GM19328 (cell line): ENCODE results near the gene NOL4L.

Source experiments
- ATAC-seq: cut with Tn5 transposase; IDR thresholded peaks from one replicate; pipeline ENCODE4 v1.9.1; 2021; ENCODE audit warnings: mild to moderate bottlenecking, moderate library complexity; ENCODE audit not compliant: unreplicated experiment

NOL4L gene

DNA sequence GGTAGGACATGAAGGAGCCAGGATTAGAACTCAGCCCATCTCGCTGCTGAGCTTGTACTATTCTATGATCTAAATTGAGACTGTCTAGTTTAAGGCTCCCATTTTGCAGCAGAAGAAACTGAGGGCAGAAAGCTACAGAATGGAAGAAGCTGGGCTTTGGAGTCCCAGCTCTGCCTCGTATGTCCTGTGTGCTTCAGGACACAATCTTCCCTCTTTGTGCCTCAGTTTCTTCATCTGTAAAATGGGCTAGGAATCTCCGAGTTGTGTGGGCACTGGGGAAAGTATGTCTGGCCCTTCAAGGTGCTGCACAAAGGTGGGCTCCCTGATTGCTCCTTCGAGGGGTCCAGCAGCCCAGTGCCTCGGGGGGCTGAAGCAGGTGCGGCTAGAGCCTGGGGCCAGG lies 20.7 kb downstream of the NOL4L start:
- ATAC-seq = no peak

DNA sequence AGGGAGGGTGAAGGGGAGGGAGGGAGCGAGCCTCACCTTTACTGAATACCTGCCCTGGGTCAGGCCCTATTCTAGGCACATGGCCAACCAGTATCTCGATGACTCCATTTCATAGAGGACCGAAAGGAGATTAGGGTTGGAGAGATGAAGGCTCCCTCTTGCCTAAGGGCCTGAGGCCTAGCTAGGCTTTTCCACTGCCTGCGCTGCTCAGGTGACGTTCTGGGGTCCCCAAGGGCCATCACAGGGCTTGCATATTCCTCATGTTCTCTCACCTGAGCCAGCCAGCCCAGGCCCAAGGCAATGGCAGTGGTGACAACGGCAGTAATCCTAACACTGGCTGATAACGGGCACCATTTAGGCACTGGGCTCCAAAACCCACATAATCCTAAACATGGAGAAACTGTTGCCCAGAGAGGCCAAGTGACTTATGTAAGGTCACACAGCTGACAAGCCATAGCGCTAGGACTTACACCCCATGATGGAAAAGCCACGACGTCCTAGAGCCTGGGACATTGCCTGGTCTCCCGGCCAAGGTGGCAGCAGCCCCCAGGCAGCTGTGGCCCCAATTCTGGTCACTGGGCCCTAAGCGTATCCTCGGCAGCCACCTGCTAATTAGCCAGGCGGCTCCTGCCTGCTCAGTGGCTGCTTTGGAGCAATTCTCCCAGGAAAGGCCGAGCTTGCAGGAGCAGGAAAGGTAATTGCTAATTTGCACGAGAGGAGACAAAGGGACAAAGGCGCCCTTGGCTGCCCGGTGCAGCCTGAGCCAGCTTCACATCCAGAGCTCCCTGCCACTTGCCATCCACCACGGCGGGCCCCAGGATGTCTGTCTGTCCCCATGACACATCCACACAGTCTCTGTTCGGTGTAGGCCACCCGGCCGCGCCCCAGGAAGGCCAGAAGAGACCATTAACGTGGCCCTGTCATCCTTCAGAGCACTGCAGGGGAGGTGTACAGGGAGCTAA lies 21.5 kb downstream of the NOL4L start:
- ATAC-seq = no peak

DNA sequence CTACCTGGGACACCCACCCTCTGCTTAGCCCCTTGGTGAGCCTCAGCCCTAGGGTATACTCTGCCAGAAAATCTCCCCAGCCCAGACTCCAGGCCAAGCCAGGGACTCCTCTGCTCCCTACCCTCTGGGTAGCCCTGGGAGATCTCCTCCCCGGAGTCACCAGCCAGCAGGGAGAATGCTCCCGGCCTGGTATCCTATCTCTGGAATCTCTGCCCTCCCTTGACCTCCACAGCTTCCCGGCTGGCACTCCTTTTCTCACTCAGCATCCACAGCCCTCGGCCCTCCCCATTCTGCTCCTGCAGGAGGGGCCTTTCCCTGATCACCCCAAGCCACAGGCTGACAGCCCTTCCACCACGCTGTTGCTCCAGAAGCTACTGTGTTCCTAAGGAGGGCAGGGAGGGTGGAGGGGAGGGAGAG lies 22.6 kb downstream of the NOL4L start:
- ATAC-seq = no peak

DNA sequence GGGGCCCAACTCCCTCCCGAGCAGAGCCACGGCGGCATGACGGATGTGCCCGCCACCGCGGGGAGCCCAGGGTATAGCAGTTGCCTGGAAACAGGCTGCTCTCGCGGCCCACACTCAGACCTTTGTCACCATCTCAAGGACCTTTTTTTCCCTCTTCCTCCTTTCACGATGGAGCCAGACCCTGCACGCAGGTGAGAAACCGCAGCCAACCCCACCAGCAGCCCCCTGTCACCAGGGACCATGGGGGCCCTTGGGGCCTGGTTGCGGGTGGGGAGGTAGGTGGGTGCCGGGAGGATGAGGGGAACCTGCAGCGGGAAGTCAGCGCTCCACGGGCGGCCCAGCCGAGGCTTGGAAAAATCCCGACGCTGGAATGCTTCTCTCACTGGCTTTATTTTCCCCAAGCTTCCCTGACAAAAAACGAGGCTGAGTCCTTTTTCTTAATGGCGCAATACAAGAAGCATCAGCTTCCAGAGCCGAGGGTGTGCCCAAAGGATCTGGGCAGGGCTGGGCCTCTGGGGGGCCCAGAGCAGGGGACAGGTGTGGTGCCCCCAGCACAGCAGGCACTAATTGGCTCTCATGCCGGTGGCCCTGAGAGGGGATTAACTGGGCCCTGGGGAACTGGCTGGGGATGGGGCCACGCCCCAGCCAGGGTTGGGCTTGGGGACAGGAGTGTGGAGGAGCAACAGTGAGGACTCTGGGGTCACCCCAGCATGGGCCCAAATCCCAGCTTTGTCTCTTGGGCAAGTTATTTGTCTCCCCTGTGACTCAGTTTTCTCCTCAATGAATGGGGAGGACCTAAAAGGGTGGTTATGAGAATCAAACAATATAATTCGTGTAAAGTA lies 23.9 kb downstream of the NOL4L start:
- no peak for ATAC-seq

DNA sequence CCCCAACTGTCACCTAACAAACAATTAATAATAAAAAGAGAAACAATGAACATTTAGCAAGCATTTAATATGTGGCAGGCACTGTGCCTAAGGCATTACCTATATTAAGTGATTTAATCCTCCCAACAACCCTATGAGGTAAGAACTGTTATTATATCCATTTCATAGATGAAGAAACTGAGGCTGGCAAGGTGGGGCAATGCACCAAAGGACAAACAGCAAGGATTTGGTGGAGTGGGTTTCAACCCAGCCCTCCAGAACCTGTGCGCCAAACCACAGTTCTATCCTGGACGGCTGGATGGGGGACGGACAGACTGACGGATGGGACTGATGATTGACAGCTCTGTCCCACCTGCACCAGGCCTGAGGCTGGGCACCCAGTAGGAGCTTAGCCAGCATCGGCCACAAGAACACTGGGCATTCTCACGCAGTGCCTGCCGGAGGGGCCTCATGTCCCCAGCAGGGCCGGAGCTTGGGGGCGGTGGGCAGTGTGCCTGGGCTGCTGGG lies 24.6 kb downstream of the NOL4L start:
- ATAC-seq = no peak

DNA sequence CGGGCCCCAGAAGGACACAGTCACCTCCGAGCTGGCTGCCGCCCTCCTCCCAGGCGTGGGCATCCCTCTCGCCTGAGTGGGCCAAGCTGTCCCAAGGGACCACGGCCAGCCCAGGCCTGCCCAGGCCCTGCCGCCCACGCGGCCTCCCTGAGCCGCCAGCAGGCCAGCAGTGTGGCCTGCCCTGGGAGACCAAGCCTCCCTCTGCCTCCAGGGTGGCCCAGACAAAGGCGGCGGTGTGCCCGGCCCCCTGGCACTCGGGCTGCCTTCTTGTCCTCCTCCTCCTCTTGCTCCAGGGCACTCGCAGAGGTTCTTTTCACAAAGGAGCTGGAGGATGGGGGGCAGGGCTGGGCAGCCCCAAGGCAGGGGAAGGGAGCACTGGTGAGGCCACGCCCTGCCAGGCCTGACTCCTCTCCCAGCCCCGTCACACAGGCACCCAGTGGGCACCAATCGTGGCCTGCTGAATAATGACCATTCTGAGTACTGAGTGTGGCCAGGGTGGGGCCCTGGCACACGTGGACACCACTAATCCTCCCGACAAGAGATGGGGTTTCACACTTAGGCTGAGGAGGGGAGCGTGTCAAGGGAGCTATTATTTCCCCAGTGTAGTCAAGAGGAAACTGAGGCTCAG lies 25.3 kb downstream of the NOL4L start:
- ATAC-seq = no peak

DNA sequence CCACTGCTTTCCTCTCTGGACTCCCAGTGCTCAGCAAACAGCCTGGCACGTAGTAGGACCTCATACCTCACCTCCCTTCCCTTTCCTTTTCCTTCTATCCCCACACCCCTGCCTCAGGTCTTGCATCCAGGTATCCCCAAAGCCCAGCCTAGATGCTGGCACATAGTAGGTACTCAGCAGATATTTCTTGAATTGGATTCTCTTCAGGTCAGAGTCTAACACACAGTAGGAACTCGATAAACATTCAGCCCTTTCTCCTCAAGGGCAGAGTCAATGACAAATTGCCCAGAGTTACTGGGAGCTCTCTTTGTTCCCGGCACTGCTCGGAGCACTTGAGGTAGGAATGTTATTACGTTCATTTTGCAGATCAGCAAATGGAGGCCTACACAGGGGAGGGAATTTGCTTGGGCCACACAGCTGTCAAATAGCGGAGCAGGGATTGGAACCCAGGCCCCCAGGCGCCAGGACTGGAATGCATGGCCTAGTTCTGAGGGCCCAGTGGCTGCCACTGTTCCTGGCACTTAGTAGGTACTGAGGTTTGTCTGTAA lies 25.9 kb downstream of the NOL4L start:
- no peak for ATAC-seq

DNA sequence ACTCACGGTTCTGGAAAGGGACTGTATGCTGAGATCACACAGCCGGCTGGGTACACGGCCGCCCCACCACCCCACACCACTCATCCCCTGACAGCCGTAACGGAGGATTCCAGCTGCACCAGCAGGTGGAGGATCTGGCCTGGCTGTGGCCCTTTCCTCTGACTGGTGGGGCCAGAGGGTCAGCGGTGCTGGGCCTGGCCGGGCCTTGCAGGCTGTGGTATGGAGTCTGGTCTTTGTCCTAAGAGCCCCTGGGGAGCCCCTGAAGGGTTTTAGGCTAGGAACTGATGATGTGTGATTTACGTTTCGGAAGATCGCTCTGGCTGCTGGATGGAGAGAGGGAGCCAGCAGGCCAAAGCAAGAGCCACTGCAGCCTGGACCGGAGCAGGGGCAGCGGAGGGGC lies 26.6 kb downstream of the NOL4L start:
- ATAC-seq = no peak

DNA sequence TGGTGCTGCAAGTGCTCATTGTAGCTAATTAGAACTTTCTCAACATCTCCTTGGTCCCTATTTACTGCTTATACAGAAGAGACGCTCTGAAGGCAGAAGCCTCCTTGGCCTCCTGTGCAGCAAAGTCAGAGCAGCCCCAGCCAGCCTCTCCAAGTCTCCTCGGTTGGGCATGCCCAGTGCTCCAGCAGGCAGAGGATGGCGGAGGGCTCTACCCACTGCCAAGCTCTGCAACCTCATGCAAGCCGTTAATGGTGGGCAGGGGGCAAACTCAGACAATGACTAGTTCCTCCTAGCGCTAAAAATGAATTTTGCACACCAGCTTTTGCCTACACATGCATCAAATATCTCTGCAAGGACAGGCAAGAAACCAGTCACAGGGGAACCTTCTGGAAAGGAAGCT lies 27.8 kb downstream of the NOL4L start:
- no peak for ATAC-seq

DNA sequence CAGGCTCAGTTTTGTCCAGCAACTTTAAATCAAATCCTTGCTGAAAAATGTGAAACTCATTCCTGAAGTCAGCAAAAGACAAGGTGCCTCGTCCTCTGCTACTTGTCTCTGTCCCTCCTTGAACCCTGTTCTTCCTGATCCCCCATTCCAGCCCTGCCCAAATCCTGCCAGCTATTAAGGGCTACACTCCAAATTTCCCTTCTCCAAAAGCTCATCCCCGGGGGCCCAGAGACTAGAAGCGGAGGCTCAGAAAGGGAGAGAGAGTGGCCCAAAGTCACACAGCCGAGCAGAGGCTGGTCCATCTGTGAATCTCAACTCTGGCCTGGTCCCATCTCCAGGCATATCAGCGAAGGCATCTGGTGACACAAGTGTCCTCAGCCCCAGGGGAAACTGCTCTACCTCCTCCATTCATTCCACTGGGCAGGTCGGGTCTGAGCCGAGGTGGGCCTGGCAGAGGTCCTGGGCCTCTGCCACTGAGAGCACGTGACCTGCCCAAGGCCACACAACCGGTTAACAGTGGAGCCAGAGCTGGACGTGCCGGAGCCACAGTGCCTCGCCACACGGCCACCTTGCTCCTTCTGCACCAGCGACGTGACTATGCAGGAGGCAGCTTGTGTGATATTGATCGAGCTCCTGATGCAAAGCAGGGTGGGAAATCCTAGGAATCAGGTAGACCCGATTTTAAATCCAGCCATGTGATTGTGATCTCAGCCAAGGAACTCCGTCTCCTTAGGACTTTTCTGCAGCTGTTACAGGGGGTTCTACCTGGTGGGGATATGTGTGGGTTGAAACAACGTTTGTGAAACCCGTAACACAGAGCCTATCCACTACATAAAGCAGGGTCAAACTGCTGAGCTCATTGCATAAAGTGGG lies 28.6 kb downstream of the NOL4L start:
- no peak for ATAC-seq

DNA sequence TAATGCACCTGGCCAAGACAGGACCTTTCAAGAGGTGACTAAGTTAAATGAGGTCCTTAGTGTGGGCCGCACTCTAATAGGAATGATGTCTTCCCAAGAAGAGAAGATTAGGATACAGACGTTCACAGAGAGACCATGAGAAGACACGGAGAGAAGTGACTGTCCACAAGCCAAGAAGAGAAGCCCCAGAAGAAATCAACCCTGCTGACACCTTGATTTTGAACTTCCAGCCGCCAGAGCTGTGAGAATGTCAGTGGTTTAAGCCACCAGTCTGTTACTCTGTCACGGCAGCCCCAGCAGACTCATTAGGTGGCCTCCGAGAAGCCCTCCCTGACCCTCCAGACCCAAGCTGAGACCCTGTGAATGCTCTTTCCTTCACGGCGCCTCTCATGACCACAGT lies 29.5 kb downstream of the NOL4L start:
- ATAC-seq = no peak

DNA sequence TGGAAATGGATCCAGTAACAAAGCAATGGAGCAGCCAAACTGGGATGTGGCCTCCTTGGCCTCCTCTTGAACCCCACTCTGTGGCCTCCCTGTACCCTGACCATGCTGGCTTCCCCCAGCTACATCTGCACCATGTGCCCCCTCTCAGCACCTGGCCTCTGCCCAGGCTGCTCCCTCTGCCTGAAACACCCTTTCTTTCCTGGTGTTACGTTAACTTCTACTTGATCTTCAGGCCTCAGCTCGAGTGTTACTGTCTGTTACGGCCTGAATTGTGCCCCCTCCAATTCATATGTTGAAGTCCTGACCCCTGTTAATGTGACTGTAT lies 30.2 kb downstream of the NOL4L start:
- no peak for ATAC-seq

DNA sequence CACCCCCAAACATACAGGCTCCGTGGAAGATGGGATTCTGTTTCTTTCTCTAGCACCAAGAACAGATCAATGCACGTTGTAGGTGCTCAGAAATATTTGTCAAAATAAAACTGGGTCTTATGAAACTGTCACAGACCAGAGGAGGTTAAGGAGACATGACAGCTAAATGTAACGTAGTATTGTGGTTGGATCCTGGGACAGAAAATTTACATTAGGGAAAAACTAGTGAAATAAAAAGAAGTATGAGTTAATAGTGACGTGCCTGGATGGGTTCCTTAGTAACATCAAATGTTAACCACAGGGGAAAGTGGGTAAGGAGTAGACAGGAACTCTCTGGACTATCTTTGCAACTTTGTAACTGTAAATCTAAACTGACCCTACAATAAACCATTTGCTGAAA lies 31.5 kb downstream of the NOL4L start:
- ATAC-seq = no peak

DNA sequence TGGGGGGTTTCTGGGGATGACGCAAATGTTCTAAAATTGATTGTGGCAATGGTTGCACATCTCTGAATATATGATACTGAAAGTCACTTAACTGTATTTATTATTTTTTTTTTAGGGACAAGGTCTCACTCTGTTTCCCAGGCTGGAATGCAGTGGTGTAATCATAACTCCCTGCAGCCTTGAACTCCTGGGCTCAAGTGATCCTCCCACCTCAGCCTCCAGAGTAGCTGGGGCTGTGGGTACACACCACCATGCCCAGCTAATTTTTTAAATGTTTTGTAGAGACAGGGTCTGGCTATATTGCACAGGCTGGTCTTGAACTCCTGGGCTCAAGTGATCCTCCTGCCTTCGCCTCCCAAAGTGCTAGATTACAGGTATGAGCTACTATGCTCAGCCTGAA lies 33.4 kb downstream of the NOL4L start:
- no peak for ATAC-seq

DNA sequence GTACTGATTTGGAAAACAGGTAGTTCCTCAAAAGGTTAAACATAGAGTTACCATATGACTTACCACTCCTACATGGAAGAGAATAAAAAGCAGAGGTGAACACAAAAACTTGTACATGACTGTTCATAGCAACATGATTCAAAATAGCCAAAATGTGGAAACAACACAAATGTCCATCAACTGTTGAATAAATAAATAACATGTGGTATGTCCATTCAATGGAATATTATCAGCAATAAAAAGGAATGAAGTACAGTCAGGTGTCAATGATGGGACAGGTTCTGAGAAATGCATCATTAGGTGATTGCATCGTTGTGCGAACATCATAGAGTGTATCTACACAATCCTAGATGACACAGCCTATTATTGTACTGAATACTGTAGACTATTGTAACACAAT lies 35.3 kb downstream of the NOL4L start:
- ATAC-seq = no peak

DNA sequence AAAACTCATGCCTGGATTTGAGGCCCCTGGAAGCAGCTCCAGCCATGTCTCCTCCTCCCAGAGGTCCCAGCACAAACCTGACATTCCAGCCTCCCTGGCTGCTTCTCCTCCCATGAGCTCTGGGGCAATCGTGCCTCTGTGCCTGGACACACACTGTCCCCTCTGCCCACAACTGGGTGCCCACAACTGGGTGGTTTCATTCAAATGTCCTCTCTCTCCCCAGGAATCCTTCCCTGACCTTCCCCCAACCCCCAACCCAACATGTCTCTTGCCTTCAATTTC lies 37.4 kb downstream of the NOL4L start:
- ATAC-seq = no peak

DNA sequence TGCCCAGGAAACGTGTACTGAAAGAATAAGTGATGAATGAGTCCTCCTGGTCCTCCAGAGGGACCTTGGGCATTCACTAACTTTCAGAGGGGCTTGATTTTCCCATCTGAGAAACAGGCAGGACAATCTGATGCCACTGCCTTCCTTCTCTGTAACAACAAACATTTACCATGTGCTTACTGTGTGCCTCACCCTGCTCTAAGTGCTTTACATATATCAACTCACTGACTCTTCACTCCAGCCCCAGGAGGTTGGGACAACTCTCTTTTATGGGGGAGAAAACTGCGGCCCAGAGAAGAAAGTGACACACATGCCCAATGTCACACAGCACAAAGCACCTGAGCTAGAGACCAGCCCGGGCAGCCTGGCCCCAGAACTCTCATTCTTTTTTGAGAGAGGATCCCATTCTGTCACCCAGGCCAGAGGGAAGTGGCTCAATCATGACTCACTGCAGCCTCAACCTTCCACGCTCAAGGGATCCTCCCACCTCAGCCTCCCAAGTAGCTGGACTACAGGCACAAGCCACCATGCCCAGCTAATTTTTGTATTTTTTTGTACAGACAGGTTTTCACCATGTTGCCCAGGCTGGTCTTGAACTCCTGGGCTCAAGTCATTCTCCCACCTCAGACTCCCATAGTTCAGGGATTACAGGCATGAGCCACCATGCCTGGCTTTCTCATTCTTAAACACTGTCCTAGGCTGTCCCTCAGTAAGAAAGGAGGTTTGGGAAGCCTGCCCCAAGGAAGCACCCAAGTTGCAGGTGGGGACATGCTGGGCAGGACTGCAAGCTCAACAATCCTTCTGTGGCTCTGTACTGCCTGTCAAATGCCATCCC lies 38.0 kb downstream of the NOL4L start:
- no peak for ATAC-seq

DNA sequence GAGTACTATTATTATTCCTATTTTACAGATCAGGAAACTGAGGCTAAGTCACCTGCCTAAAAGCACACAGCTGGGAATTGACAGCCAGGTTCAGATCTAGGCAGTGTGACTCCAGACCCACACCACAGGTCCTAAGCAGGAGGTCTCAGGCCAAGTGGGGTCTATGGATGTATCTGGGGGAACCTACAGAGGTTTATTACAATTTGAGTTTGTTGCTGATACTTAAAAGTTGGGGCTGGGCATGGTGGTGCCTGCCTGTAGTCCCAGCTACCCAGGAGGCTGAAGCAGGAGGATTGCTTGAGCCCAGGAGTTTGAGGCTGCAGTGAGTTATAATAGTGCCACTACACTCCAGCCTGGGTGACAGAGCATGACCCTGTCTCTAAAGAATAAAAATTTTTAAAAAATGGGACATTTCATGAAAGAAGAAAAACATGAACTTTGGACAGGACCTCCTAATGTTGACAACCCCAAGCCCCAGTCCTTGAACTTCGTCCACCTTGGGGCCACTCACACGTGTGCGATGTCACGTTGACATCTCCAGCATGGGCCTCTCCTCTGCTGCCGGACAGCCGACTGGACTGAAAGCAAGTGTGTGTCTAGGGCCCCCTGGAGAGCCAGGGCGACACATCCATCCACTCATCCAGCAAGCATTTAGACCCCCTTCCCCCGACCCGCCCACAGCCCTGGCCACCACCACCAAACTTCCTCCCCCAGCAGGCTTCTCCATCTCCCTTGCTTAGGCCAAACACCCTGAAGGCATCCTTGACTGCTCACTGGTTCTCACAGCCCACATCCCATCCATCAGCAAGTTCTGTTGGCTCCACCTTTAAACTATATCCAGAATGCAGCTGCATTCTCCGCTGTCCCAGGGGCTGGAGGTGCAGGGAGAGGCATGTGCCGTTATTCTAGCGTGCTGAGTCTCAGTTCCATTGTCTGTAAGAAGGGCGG lies 40.0 kb downstream of the NOL4L start:
- ATAC-seq = no peak
